Right lobe of liver (tissue), 4 donors: Measurements from ENCODE around the gene ADAP2.

Experiments
- POLR2A ChIP-seq: fragments of 450-650 bp; IDR thresholded peaks from one replicate; pipeline ENCODE4 v1.6.1; 2017; ENCODE audit warnings: antibody characterized with exemption, mild to moderate bottlenecking
- TF ChIP-seq, protein P1 (sequence below), 4 donors: fragments of 200-600 bp in 3 of 4; fragments of 450-650 bp in 1 of 4; IDR thresholded peaks; one replicate each; pipeline versions ENCODE4 v1.5.1 to v1.8.0; 2016 to 2022; ENCODE audit warnings: antibody characterized with exemption in 4 of 4, mild to moderate bottlenecking in 2 of 4
- donor health status: DM: no; HTN: no; CAD: no.
- donor health status: DM: no; HTN: no; CAD: no.
- donor health status: DM: no; HTN: yes; CAD: no.

DNA sequence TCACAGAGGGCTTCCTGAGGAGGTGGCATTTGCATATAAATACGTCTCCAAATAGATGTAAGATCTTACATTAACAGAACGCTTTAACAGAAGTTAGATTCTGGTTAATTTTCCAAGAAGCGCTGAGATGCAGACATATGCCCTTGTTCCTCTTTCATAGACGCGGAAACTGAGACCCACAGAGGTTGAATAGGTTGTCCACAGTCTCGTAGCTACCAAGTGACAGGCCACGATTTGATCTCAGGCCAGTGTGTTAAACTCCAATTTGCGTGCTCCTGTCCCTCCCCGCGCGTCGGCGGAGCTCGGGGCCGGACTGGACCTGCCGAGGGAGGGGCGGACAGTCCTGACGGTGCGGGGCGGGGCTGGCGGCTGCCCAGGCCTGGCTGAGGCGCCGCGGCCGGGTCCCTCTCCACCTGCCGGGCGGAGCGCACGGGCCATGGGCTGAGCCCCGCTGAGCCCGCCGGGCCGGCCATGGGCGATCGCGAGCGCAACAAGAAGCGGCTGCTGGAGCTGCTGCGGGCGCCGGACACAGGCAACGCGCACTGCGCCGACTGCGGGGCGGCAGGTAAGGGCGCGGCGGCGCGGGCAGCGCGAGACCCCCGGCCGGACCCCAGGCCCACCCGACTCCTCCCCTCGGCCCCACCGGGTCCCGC lies at the start of gene ADAP2:
- TF ChIP-seq, protein P1, sequence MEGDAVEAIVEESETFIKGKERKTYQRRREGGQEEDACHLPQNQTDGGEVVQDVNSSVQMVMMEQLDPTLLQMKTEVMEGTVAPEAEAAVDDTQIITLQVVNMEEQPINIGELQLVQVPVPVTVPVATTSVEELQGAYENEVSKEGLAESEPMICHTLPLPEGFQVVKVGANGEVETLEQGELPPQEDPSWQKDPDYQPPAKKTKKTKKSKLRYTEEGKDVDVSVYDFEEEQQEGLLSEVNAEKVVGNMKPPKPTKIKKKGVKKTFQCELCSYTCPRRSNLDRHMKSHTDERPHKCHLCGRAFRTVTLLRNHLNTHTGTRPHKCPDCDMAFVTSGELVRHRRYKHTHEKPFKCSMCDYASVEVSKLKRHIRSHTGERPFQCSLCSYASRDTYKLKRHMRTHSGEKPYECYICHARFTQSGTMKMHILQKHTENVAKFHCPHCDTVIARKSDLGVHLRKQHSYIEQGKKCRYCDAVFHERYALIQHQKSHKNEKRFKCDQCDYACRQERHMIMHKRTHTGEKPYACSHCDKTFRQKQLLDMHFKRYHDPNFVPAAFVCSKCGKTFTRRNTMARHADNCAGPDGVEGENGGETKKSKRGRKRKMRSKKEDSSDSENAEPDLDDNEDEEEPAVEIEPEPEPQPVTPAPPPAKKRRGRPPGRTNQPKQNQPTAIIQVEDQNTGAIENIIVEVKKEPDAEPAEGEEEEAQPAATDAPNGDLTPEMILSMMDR (IDR thresholded peaks at IDR 0.05), result no peak
- peak; percentile 43 for TF ChIP-seq POLR2A
